Mucosa of descending colon (tissue), 3 donors: ENCODE results near the gene SS18L1. TPM values are rescaled to one million over a fixed set of nuclear protein-coding genes. Genes with fewer than 3 reads are reported as not detected.
A peak's percentile ranks its signal among the peaks of the same experiment; 100 is the strongest.

ENCODE experiments used
- ATAC-seq: fragments of 200-7000 bp; cut with Tn5 transposase; one replicate; pipeline ENCODE4 v1.9.1; 2020; ENCODE audit warnings: mild to moderate bottlenecking, moderate library complexity
- DNase-seq, 3 donors: peaks; one replicate each; pipeline ENCODE4 v3.0.0-alpha.2; 2020
- H3K36me3 ChIP-seq: fragments of 200-600 bp; one replicate; pipeline ENCODE4 v1.8.0; 2021; ENCODE audit warnings: low read depth, mild to moderate bottlenecking
- H3K4me1 ChIP-seq: fragments of 200-600 bp; one replicate; pipeline ENCODE4 v1.8.0; 2021; ENCODE audit warnings: low read depth, mild to moderate bottlenecking
- H3K4me3 ChIP-seq: fragments of 200-600 bp; one replicate; pipeline ENCODE4 v1.8.0; 2021; ENCODE audit warnings: mild to moderate bottlenecking
- H3K9me3 ChIP-seq: fragments of 200-600 bp; one replicate; pipeline ENCODE4 v1.8.0; 2021; ENCODE audit warnings: mild to moderate bottlenecking
- CTCF ChIP-seq: fragments of 200-600 bp; IDR thresholded peaks from one replicate; pipeline ENCODE4 v1.8.0; 2022; ENCODE audit warnings: antibody characterized with exemption, mild to moderate bottlenecking
- intact Hi-C, 2 donors: fragments of 100-400 bp; cut with DNase I in 1 of 2; cut with micrococcal nuclease in 1 of 2; formaldehyde crosslinking; loops; one replicate each; pipeline versions ENCODE4 v1.11.0 to v1.11.1; 2022; cut with DNase I, micrococcal nuclease
- total RNA-seq, 3 donors: library from RNA; stranded (reverse); fragmentation: NEBNext Ultra II Directional in 2 of 3; extraction: Animal tissue kit (Norgen Biotek cat#: 25700) in 2 of 3; gene quantifications; one replicate each; pipeline versions ENCODE4 v1.2.1 to v1.2.4, GENCODE V29; 2021 to 2023
- donor health status: DM: no; HTN: no; CAD: no; lungs with moderate emphysema.
- donor health status: DM: no; HTN: no; CAD: no.
- donor health status: DM: no; HTN: yes; CAD: no.

Gene SS18L1
- total RNA-seq, 3 donors from 2014 or later: 13.2 to 16.0 (median 14.4) TPM

GRCh38 chr20:62128502-62128901 lies 15.1 kb upstream of the SS18L1 start:
- no peak overlapping the region for H3K4me3 ChIP-seq
- ATAC-seq (no peak), DNase-seq (no peak)
- no peak for TF ChIP-seq CTCF
- intact Hi-C loops: loop anchor here in 1 of 2 donors (10.0 kb wide), 1 partner anchor 104 kb away; no protein-coding TSS in a partner anchor
- no peaks in the 10 kb centered on the region for H3K9me3 ChIP-seq
- peaks cover 7% of the 10 kb centered on the region for H3K4me1 ChIP-seq
- H3K36me3 ChIP-seq: peaks cover 12% of the 10 kb centered on the region

DNA sequence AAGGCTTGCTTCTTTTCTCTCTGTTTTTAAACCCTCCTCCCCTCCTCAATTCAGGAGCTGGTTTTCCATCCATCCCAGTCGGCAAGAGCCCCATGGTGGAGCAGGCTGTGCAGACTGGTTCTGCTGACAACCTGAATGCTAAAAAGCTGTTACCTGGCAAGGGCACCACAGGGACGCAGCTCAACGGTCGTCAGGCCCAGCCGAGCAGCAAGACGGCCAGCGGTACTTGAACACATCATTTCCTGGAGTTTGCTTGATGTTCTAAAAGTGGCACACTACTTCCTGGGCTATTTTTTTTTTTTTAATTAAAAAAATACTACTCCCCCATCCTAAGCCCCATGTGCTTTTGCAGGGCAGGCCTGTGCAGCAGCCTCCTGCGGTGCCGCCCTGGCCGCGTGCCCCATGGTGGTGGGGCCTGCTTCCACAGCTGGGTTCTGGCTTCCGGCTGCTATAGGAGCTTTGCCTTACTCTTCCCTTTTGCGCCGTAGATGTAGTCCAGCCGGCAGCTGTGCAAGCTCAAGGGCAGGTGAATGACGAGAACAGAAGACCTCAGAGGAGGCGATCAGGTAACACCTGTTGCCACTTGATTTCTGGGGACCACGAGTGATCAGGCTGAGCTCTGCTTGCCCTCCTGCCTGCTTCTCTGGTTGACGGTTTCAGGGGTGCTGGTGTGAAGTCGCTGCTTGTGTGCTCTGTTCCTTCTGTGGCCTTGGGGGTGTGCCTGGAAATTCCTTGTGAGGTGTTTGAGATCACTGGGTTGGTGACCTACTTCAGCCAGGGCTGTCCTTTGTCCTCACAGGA lies 13.6 kb upstream of the SS18L1 start:
- ATAC-seq (no peak), DNase-seq (no peak)
- TF ChIP-seq CTCF: no peak
- intact Hi-C loops: loop anchor here in 1 of 2 donors (10.0 kb wide), 1 partner anchor 105 kb away; no protein-coding TSS in a partner anchor
- Histone ChIP-seq H3K4me1 (no peaks in the 10 kb centered on the region), H3K4me3 (no peak overlapping the region), H3K9me3 (no peaks in the 10 kb centered on the region), H3K36me3 (peaks cover 12% of the 10 kb centered on the region)

DNA sequence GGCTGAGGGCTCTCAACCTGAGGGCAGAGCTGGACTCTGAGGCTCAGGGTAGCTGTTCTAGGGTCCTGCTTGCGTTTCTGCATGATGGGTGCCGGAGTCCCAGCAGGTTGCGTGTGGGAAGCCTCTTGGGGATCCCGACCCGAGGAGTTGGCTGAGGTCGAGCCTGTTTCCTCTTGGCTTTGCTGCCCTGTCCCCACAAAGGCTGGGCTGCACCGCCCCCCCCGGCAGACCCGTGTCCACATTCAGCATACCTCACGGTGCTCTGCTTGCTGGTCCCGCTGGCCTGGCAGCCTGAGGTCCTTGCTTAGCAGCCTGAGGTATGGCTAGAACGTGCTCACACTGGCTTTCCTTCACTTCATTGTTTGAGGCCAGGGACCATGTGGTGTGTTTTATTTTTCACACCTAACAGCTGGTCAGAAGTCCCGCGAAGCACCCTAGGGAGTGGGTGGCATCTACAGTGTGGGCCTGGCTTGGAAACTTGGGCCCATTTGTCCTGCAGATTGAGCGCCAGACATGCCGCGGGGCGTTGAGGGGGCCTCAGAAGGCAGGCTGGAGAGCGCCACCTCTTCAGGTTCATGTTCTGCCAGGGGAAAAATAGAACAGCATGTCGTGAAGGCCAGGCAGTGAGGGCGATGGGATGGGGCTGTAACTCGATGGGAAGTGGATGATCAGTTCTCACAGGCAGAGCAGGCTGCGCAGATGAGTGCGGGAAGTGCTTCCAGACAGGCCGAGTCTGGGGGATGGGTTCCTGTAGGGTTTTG lies 11.8 kb upstream of the SS18L1 start:
- Histone ChIP-seq H3K4me3 (no peak overlapping the region), H3K36me3 (peaks cover 8% of the 10 kb centered on the region), H3K4me1 (no peaks in the 10 kb centered on the region), H3K9me3 (no peaks in the 10 kb centered on the region)
- DNase-seq (no peak), ATAC-seq (no peak)
- TF ChIP-seq CTCF: no peak
- intact Hi-C loops: no loop called here

- Histone ChIP-seq H3K36me3 (peaks cover 8% of the 10 kb centered on the region), H3K4me1 (no peaks in the 10 kb centered on the region), H3K4me3 (no peak overlapping the region), H3K9me3 (no peaks in the 10 kb centered on the region)
- ATAC-seq: no peak
- no peak for DNase-seq
- intact Hi-C loops: no loop called here
- no peak for TF ChIP-seq CTCF
Measured at GRCh38 chr20:62132421-62132820, 11.1 kb upstream of the SS18L1 start.

- peaks cover 8% of the 10 kb centered on the region for H3K36me3 ChIP-seq
- ATAC-seq (peak; percentile 20), DNase-seq (no peak)
- no peak overlapping the region for H3K4me3 ChIP-seq
- H3K4me1 ChIP-seq: no peaks in the 10 kb centered on the region
- no peak for TF ChIP-seq CTCF
- no peaks in the 10 kb centered on the region for H3K9me3 ChIP-seq
- intact Hi-C loops: no loop called here
Measured at GRCh38 chr20:62133051-62133845, 10.3 kb upstream of the SS18L1 start.
